Lower leg skin (tissue), 3 donors: ENCODE results near the gene ZFYVE26.

ENCODE experiments used
- POLR2A ChIP-seq, 2 donors: fragments of 450-650 bp; IDR thresholded peaks; one replicate each; pipeline ENCODE4 v1.6.1; 2016 to 2017; ENCODE audit warnings: antibody characterized with exemption in 2 of 2, mild to moderate bottlenecking in 1 of 2, moderate library complexity in 1 of 2
- TF ChIP-seq, protein P1 (sequence below), 3 donors: fragments of 450-650 bp; IDR thresholded peaks; one replicate each; pipeline ENCODE4 v1.5.1; 2016; ENCODE audit warnings: antibody characterized with exemption in 3 of 3, mild to moderate bottlenecking in 3 of 3, moderate library complexity in 2 of 3

DNA sequence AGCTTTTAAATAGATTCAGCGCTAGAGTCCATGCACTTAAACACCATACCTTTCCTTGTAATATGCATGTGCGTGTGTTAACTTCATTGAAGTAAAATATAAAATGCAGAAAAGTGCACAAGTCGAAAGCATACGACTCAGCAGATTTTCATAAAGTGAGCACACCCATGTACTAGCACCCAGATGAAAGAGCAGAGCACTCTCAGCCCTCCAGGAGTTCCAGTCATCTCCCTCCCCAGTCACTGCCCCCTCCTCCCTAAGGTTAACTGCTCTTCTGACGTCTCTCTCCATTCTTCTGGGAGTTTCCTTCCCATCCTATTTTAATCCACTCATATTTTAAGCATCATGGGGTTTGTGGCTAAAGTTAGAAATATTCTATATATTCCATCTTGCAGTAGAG, 94.5 kb downstream of the ZFYVE26 start:
- TF ChIP-seq, protein P1, sequence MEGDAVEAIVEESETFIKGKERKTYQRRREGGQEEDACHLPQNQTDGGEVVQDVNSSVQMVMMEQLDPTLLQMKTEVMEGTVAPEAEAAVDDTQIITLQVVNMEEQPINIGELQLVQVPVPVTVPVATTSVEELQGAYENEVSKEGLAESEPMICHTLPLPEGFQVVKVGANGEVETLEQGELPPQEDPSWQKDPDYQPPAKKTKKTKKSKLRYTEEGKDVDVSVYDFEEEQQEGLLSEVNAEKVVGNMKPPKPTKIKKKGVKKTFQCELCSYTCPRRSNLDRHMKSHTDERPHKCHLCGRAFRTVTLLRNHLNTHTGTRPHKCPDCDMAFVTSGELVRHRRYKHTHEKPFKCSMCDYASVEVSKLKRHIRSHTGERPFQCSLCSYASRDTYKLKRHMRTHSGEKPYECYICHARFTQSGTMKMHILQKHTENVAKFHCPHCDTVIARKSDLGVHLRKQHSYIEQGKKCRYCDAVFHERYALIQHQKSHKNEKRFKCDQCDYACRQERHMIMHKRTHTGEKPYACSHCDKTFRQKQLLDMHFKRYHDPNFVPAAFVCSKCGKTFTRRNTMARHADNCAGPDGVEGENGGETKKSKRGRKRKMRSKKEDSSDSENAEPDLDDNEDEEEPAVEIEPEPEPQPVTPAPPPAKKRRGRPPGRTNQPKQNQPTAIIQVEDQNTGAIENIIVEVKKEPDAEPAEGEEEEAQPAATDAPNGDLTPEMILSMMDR (IDR thresholded peaks at IDR 0.05), result no peak
- TF ChIP-seq POLR2A (IDR thresholded peaks at IDR 0.05), result no peak
